PC-9 (cell line): Measurements from ENCODE around the gene C6orf15.

ENCODE experiments used
- EZH2 ChIP-seq: fragments of 200-600 bp; sonication (generic); IDR thresholded peaks from 2 replicates; pipeline ENCODE4 v1.8.0; 2017; ENCODE audit warnings: antibody characterized with exemption, low read depth
- TF ChIP-seq, protein P1 (sequence below): fragments of 200-600 bp; sonication (generic); conservative IDR thresholded peaks from 2 replicates; pipeline ENCODE4 v1.6.1; 2017; ENCODE audit warnings: mixed run types, antibody characterized with exemption, mild to moderate bottlenecking, moderate library complexity

GRCh38 chr6:31138982-31139381 lies 26.6 kb upstream of the C6orf15 start, which contains the start of gene PSORS1C2:
- TF ChIP-seq, protein P1, sequence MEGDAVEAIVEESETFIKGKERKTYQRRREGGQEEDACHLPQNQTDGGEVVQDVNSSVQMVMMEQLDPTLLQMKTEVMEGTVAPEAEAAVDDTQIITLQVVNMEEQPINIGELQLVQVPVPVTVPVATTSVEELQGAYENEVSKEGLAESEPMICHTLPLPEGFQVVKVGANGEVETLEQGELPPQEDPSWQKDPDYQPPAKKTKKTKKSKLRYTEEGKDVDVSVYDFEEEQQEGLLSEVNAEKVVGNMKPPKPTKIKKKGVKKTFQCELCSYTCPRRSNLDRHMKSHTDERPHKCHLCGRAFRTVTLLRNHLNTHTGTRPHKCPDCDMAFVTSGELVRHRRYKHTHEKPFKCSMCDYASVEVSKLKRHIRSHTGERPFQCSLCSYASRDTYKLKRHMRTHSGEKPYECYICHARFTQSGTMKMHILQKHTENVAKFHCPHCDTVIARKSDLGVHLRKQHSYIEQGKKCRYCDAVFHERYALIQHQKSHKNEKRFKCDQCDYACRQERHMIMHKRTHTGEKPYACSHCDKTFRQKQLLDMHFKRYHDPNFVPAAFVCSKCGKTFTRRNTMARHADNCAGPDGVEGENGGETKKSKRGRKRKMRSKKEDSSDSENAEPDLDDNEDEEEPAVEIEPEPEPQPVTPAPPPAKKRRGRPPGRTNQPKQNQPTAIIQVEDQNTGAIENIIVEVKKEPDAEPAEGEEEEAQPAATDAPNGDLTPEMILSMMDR: no peak
- no peak for TF ChIP-seq EZH2
